Measurements from ENCODE around the gene TNNI2.

TNNI2 gene

DNA sequence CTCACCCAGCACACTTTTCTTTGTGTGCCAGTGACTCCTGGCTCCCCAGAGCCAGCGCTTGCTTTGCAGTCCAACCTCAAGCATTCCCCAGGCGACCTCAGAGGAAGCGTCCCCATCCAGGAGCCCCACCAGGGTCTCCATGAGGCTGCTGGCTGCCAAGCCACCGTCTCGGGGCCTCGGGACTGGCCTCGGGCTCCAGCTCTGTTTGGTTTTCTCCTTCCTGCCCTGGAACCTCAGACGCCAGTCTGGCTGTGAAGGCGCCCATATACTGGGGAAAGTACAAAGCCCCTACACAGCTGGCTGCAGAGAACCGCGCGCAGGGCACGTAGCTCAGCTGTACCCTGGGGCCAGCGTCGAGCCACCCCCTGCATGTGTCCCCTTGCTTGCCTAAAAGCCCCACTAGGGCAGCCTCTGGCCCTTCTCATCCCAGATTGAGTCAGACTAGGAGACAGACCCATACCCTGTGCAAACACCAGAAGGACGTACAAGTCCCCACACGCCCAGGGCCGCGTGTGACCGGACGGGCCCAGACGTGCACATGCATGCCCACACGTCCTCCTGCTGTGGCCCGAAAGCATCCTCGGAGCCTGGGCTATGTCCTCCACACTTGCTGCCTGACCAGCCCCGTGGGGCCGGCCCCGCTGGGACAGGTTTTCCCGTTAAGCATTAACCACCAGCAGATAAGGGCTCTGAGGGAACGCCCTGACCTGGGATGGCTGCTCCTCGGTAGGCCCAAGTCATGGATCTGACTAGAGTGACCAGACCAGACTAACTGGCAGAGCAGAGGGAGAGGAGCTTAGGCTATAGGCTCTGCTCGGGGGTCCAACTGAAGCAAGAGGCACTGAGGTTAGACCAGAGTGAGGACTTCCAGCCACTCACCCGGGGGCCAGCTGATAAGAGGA lies 8.2 kb upstream of the TNNI2 start:
- TF ChIP-seq, protein P1, sequence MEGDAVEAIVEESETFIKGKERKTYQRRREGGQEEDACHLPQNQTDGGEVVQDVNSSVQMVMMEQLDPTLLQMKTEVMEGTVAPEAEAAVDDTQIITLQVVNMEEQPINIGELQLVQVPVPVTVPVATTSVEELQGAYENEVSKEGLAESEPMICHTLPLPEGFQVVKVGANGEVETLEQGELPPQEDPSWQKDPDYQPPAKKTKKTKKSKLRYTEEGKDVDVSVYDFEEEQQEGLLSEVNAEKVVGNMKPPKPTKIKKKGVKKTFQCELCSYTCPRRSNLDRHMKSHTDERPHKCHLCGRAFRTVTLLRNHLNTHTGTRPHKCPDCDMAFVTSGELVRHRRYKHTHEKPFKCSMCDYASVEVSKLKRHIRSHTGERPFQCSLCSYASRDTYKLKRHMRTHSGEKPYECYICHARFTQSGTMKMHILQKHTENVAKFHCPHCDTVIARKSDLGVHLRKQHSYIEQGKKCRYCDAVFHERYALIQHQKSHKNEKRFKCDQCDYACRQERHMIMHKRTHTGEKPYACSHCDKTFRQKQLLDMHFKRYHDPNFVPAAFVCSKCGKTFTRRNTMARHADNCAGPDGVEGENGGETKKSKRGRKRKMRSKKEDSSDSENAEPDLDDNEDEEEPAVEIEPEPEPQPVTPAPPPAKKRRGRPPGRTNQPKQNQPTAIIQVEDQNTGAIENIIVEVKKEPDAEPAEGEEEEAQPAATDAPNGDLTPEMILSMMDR (conservative IDR thresholded peaks at IDR 0.05; ENCODE audit: low read length) = no peak
- no peak for DNase-seq (ENCODE audit: low read depth)
- no peak overlapping the region for H3K4me3 ChIP-seq (ENCODE audit: low read length)

DNA sequence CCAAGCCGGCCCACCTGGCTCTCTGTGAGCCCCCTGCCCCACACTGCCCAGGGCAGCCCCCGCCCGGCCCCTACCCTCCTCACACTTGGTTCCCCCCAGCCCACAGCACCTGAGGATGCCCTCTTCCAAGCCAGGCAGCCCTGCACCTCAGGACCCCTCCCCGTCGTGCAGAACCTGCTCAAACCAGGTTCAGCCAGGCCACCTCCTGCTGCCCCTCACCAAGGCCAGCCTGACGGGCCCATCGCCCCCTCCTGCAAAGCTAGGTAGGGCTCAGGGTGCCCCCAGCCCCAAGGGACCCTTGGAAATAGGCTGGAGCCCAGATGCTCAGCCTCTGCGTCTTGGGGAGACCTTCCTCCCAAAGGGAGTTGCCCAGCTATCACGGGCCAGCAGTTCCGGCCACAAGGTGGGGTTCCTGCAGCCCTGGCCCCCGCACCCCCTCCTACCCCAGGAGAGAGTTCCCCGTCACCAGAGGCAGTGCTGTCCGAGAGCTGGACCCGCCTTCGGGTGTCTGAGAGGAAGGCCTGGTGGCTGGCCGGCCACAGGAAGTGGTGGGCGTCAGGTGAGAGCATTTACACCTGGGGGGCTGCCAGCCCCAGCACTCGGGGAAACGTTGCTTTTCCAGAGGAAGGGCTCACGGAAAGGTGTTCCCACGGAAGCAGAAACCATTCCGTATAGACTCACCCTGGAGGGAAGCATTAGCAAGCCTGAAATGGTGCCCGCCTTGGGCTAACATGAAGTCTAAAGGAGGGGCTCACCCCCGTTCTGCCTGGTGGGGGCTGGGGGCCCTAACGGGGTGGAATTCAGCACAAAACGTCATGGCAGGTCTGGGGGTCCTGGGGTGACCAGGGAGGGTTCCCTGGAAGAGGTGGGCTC lies 7.2 kb upstream of the TNNI2 start:
- TF ChIP-seq, protein P1 (conservative IDR thresholded peaks at IDR 0.05; ENCODE audit: low read length) = no peak
- no peak for DNase-seq (ENCODE audit: low read depth)
- H3K4me3 ChIP-seq (ENCODE audit: low read length) = no peak overlapping the region

- H3K4me3 ChIP-seq (ENCODE audit: low read length) = no peak overlapping the region
- peak; percentile 3 for DNase-seq (ENCODE audit: low read depth)
- TF ChIP-seq, protein P1 (conservative IDR thresholded peaks at IDR 0.05; ENCODE audit: low read length) = peak; percentile 76
Measured at GRCh38 chr11:1832211-1832919, 6.4 kb upstream of the TNNI2 start.

DNA sequence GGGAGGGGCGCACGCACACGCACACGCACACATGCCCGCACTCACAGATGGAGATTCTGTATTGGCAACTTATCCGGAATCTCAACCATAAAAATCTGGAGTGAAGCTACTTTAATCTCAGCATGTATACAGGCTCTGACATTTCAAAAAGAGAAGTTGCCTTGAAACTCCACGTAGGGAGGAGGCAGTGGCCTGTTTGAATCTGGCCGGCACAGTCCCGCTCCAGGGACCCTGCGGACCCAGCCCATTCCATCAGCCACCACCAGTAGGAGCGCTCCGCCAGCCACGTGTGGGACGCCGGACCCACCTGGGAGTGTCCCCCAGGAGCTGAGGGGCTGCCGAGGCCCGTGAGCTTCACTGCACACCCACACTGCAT lies 5.9 kb upstream of the TNNI2 start:
- no peak overlapping the region for H3K4me3 ChIP-seq (ENCODE audit: low read length)
- no peak for DNase-seq (ENCODE audit: low read depth)
- TF ChIP-seq, protein P1 (conservative IDR thresholded peaks at IDR 0.05; ENCODE audit: low read length) = no peak

DNA sequence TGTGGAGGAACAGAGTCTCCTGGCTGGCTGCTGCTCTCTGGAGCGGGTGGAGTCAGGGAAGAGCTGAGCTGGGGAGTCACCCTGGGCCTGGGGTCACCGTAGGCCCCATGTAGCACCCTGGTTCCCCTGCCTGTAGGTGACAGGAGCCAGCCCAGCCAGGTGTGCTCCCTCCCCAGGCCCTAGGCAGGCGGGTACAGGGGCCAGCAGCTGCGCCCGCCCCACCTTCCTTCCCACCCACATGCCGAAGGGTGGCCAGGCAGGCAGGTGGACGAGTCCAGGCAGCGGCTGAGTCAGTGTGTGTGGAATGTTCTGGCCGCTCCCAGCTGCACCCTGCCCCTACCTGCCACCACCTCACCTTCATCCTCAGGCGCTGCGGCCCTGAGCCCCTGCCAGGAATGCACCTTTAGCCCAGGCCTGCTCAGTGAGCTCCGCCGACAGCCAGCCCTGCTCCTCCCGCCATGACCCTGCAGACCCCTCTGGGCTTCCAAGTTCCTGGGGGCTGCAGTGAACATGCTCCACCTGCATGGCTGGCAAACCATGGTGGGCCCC lies 4.6 kb upstream of the TNNI2 start:
- no peak for DNase-seq (ENCODE audit: low read depth)
- no peak overlapping the region for H3K4me3 ChIP-seq (ENCODE audit: low read length)
- TF ChIP-seq, protein P1 (conservative IDR thresholded peaks at IDR 0.05; ENCODE audit: low read length) = no peak

GRCh38 chr11:1834779-1835670 lies 3.8 kb upstream of the TNNI2 start, which contains the start of gene SYT8:
SYT8 (plus strand) TSS chr11:1834990; CDS start chr11:1835106, 116 bp downstream.
- DNase-seq (ENCODE audit: low read depth) = no peak
- H3K4me3 ChIP-seq (ENCODE audit: low read length) = no peak within 1 kb of the TSS
- TF ChIP-seq, protein P1 (conservative IDR thresholded peaks at IDR 0.05; ENCODE audit: low read length) = no peak

Data from AG10803 (cell line).